HG03045 (cell line): ENCODE measurements around the gene MTUS2.

ENCODE experiments used
- ATAC-seq: cut with Tn5 transposase; IDR thresholded peaks from one replicate; pipeline ENCODE4 v1.9.1; 2021; ENCODE audit warnings: mild to moderate bottlenecking, moderate library complexity; ENCODE audit not compliant: unreplicated experiment

MTUS2 gene

DNA sequence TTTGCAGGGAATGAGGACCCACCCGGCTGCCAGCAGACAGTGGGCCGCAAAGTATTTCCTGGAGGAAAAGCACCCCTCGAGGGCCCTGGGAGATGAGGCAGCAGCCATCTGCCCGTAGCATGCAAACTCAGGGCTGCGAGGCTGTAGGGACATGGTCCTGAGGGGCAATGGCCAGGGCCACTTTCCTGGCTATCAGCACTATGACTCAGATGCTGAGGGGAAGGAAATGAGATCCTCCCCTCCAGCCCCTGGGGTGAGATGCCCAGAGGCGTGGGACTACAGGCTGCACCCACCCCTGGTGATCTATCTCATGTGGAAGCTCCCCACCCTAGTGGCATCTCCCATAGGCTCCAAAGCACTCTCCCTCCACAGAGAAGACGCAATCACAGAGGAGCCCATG is 695.2 kb downstream of the MTUS2 start:
- no peak for ATAC-seq

DNA sequence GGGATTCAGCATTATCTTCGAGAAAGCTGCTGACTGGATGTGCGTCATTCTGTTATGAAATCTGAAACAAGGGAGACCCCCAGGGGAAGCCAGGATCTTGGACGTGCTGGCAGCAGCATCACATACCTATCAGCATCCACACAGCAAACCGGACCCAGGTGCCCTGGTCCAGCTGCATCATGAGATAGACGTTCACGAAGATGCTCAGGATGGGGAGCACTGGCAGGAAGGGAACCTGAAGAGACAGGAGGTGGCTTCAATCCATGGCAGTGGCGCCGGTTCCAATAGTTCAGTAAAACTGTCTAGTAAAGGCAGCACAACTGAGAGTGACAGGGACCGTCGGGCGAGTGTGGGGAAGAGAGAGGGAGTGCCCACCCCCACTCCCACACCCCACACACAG is 695.9 kb downstream of the MTUS2 start:
- ATAC-seq, result no peak

DNA sequence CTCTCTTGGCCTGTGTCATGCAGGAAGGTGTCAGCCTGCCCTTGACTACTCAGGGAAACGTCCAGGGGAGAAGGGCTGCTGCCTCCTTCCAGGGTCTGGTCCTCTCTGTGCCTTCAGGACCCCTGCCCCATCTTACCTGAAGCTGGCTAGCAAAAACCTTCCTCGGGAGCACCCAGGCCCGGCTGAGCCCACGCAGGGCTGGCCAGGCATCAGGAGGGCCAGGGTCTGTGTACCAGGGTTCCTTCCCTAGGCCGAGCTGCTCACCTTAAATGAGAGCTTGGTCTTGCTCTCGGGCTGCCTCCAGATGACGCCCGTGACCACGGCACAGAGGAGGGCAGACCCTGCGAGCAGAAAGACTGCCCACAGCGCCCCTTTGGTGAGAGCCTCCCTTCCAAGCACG is 696.7 kb downstream of the MTUS2 start:
- no peak for ATAC-seq

DNA sequence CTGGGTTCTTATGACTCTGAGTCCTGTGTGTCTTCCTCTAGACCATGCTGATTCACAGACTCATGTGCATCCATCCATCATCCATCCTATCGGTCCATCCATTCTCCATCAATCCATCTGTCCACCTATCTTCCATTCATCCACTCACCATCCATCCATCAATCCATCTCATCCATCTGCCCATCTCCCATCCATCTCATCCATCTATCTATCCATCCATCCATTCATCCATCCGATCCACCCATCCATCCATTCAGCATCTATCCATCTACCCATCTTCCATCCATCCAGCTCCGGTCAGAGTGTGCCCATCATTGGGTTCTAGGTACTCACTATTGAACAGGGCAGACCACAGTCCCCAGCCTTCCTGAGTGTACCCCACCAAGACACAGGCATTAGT is 699.8 kb downstream of the MTUS2 start:
- ATAC-seq, result no peak

DNA sequence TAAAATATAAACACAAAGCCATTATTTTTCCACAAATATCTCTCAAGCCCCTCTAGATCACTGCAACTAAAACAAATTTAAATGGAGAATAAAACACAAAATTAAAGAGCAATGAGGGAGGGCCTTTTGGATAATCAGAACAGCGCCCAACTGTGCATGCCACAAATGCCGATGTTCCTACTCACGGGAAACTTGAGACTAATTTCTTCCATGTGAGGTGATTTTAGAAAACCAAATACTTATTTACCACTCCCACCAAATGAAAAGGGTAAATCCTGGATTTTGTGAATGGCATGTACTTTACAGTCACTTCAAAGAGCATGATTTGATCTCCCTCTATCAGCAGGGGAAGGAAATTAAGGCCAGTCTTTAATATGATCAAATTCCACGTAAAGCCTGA is 700.5 kb downstream of the MTUS2 start:
- no peak for ATAC-seq

DNA sequence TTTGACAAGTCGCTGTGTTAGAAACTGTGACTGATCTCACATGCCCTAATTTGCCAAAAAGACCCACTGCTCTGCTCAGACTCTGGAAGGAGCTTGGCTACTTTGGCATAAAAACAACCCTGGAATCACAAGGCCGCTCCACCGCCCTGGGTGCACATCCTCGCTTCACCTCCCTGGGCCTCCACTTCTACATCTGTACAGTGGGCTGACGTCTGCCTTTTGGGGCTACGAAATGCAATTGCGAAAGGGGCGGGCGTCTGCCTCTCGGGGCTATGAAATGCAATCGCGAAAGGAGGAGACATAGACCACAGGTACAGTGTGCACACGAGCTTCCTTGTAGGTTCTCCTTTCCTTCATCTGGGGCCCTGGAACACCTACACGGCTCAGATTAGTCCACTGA is 701.2 kb downstream of the MTUS2 start:
- ATAC-seq, result no peak

DNA sequence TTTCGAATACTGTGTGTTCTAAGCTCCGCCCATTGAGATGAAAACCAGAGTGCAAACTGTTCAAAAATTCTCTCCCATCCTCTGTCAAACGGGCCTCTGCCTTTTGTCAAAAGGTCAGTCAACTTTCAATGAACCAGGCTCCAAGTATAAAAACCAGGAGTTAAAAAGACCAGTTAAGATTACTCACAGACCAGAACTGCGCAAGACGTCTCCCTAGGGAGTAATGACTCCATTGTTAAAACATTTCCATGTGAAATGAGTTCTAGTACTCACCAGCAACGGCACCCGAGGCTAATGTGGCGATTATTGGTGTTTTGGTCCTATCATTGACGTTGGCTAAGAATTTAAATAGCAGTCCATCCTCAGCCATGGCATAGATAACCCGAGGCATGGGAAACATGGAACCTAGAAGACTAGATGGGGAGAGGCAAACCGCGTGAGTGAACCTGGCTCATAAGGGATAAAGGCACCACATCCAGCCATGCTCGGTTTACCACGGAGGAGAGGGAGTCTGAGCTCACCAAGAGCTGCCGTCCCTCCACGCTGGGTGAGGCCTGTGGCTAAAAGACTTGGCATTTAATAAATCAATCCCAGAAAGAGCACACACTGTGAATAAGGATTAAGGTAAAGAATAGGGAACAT is 702.0 kb downstream of the MTUS2 start:
- ATAC-seq, result no peak

DNA sequence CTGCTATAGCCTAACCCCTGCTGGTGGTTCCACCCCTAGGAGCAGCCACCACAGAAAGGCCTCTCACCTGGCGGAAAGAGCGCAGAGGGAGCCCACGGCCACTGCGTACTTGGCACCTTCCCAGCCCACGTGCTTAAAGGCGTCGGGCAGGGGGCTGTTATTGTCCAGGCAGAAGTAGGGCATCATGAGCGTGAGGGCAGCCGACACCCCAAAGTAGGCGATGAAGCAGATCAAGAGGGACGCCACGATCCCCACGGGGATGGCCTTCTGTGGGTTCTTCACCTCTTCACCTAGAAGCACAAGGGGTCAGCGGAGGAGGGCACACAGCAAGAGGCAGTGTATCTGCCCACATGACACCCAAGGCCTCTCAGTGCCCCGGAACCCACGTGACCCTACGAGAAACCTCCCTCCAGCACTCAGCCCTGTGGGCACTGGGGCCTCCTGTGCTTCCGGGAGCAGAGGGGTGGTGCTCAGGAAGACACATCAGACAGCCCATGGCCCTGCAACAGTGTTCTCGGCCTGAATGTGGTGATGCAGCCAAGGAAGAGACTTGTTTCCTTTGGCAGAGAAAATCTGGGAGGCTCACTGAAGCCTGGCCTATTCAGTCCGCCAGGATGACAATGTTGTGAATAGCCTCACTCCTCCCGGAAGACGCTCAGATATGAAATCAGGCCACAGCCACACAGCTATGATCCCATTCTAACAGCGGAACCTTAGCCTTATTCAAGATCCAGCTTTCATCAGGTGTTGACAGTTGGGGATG is 703.2 kb downstream of the MTUS2 start:
- ATAC-seq, result no peak

DNA sequence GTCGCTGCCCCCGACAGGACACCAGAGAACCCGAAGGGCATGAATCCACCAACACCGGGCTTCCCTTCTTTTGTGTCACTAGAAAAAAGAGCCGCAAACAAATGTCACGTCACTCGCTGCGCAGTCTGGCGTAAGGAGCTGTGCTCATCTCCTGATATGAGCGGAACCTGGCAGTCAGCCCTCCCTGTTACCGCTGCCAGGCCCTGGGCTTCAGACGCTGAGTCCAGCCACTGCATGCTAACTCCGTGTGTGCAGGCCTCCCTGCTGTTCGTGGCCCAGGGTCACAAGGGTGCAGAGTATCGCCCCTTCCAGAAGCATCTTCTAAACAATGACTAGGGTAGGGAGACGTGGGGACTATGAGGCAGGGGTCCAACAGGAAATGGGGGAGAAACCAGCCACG is 704.0 kb downstream of the MTUS2 start:
- no peak for ATAC-seq

DNA sequence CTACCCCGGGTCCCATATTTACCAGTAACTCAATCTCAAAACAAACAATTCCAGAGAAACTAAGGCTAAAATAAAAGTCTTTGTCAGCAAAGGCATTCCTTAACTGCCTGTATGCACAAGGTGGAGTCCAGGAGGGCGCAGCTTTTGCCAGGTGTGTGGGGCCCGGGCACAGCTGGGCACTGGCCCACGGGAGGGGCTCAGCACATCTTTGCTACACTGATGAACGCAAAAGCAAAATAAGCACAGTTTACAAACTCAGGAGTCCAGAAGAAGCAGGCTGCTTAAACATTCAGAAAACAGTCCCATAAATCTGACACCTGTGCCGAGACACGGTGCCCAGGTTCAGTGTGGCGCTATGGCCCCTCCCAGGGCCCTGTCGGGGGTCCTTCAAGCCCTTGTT is 704.5 kb downstream of the MTUS2 start:
- no peak for ATAC-seq

DNA sequence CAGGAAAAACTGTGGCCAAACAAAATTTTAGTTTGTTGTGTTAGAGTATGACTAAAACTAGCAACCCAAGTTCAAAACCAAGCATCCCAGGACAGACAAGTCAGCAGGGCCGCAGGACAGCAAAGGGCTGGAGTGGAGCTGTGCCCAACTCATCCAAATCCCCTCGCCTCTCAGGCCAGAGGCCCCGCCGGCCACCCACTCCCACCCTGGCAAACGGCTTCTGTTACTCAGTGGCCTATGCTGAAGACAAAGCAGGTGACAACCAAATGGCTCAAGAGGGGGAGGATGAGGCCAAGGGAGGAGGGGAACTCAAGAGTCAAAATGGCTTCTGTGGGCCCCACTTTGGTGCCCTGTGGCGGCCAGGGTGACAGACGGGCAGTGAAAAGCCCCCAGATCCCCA is 705.6 kb downstream of the MTUS2 start:
- no peak for ATAC-seq

DNA sequence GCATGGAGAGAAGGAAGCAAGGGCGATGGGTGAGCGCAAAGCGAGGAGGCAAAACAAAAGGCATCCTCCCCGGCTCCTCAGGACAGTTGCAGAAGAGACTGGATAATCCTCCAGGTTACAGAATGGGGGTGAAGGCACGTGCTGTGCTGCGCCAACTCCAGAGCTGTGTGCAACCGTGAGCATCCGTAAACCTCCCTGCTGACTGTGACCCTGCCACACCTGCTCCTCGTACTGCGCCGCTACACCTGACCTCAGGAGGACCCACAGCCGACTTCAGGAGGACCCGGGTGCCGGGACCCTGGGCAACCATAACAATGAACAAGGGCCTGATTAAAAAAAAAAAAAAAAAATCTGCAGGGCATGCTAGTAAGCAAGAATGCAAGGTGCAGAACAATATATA is 706.6 kb downstream of the MTUS2 start:
- ATAC-seq, result no peak

DNA sequence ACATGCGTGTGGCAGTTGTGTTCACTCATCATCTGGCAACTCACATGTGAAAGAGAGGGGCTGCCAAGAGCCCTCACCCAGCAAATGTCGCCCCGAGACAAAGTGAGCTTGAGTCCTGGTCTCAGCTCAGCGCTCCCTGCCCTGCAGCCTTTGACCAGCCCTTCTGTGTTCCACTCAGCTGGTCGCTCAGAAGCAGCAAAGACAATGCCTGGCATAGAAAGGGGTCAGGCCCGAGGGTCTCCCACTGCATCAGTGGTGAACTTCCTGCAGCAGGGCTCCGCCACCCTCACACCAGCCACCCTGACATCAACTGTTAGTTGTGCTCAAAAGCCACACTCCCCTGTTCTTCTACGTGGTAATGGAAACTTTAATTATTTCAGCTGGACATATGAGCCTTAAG is 707.4 kb downstream of the MTUS2 start:
- ATAC-seq, result no peak

DNA sequence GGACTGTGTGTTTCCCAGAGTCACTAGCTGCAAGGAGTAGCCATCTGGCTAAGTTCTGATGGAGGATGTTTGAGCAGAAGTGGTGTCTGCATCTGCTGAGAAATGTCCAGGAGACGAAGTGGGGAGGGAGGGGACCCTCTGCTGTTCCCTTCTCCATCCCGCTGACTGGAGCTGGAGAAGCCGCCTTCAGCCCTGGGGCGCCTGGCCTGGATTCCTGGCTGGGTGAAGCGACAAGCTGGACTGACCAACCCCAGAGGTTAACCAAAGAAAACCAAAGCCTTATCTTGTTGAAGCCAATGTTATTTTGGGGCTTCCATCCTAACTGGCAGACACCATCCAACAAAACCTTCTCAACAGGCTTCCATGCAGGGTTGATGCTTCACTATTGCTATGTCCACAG is 707.8 kb downstream of the MTUS2 start:
- ATAC-seq, result no peak

DNA sequence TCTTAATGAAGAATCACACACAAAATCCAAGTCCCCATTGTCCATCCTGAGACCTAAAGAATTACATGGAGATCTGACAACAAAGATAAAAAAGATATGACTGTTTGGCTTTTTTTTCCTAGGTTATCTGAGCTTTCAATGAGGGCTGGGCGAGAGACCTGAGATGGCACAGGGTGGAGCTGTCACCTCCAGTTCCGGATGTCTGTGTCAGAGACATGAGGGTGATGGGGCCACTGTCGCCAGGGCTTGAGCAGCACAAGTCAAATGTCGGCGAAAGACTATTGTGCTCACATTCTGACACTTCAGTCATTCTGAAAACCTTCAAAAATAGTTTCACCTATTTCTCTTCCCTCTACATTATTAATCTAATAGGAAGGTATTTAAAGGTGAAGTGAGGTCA is 709.6 kb downstream of the MTUS2 start:
- ATAC-seq, result no peak

DNA sequence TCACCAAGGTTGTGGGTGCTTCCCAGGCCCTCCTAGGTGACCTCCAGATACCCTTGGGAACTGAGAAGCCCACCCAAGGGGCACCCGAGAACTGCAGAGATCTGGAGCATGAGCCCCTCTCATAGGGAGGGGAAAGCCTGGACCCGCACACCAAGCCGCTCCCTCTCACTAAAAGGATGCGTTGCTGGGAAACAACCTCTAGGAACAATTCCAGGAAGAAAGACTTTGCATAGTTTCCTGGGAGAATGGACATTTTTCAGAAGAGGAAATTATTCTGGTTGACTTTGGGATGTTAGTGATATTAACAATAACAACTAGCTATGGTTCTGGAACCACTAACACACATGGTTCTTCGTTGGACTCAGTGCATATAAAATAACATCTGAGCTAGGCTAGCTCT is 710.8 kb downstream of the MTUS2 start:
- ATAC-seq, result no peak

DNA sequence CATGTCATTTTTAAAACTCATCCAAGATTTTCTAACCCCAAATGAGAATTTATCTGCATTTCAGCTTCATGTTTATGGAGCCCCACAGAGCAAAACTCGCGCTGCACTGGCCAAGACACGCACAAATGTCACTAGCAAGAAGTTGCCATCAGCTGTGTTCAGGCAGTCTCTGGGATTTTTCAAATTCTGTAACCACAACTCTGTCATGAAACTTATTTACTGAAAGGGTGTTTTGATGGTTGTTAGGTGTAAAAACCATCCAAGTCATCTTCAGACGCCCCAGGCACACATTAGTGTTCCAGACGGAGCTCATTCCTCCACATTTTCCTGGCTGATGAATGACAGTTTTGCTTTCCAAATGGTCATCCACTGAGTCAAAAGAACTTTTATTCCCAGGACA is 712.0 kb downstream of the MTUS2 start:
- no peak for ATAC-seq

DNA sequence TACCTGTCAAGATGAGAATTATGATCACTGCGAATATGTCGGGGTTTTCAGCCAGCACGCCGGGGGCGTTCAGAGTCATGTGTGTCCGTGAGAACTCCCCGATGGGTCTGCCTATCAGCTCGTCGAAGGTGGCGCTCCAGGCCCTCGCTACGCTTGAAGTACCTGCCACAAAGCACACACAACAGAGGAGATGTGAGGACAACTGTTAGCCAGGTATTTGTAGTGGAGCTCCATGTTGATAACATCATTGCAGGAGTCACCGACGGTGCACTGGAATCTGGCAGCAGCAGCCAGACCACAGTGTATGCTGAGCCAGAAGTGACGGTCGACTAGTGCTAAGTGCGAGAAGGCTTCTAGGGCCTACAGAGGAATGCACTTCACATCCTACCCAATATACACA is 712.7 kb downstream of the MTUS2 start:
- no peak for ATAC-seq

DNA sequence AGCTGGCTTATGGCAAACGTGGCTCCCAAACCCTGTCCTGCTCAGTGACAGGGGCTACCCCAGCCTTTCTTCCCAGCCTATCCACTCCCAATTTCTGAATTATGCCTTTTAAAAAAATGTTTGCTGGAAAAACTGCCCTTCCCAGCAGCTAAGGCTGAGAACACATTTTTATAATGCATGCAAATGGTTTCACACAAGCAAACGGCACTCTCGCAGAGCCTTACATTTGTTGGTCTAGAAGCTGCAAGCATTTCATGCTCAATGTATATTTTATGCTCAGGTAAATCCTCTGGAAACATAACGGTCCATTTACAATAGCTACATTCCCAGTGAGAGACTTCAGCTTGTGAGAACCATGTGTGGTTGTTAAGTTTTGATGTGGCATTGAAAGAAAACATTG is 713.9 kb downstream of the MTUS2 start:
- ATAC-seq, result no peak

DNA sequence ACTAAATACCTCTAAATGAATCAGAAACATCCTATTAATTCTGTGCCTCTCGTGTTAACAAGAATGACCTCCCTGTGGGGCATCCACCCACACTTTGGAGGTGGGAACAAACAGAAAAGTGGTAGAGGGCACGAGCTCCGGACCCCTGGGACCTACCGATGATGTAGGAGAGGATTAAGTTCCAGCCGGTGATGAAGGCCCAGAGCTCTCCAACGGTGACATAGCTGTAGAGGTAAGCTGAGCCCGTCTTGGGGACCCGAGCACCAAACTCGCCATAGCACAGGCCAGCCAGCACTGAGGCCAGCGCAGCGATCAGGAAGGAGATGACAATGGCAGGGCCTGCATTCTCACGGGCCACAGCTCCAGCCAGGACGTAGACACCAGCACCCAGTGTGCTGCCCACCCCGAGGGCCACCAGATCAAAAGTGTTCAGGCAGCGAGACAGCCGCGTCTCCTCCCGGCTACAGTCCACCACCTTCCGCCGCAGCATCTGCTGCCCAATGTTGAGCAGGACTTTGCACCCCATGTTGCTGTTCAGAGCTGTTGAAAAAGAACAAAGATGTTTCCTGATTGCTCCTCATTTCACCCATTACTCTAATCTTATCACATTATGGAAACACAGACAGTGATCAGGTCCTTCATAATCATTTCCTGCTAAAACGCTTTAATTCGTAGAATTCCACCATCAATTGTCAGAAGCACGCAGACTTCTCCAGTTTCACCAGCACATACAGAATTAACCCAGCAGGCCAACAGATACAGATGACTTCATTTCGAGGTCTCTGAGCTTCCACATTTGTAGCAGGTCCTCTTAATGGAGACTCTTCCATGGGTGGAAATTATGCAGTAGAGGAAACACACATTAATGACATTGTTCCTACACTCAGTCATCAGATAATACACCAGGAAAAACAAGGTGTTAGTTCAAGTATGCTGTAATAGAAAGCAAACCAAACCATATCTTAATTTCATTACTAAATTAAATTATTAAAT is 715.8 kb downstream of the MTUS2 start:
- ATAC-seq, result no peak

DNA sequence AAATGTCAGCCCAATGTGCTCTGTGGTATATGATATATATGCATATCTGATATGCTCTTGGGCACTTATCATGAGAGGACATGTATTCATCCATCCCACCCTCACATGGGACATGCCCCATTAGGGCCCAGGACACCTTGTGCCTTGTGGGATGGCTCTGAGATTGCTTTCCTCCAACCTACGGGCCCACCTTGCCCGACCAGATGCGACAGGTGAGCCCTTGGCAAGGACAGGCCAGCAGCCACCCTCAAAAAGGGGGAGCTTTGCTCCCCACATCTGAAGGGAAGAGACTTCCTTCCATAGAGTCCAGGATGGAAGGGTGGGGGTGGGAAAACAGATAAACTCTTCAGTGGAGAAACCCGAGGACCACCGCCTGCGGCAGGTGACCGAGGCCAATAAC is 716.7 kb downstream of the MTUS2 start:
- ATAC-seq, result no peak
